Renal cortex interstitium (tissue), 11 donors: ENCODE data around the gene DCAF6. TPM values are rescaled to one million over a fixed set of nuclear protein-coding genes. Genes with fewer than 3 reads are reported as not detected.
"Not testable (repeated sequence)": the region's sequence is repeated elsewhere in the genome, so short reads cannot be mapped to it uniquely, and the experiment has no call there.

Experiments
- DNase-seq, 11 donors: peaks; one replicate each; pipeline ENCODE4 v3.0.0-alpha.2; 2013; ENCODE audit warnings: low read depth in 9 of 11, low spot score in 4 of 11; ENCODE audit errors: extremely low read depth in 1 of 11
- polyA plus RNA-seq, 3 donors: library from polyadenylated mRNA; unstranded; fragments of 120-200 nt; gene quantifications; one replicate each; pipeline ENCODE4 v1.2.1, GENCODE V29; 2013; ENCODE audit not compliant: insufficient read length in 3 of 3

The DCAF6 gene
- polyA plus RNA-seq, 3 donors = 79.2 to 85.6 (median 83.0) TPM

GRCh38 chr1:167916766-167917511, 19.5 kb upstream of the DCAF6 start:
- no peak for DNase-seq

GRCh38 chr1:167922023-167922422, 14.5 kb upstream of the DCAF6 start:
- no peak for DNase-seq

DNA sequence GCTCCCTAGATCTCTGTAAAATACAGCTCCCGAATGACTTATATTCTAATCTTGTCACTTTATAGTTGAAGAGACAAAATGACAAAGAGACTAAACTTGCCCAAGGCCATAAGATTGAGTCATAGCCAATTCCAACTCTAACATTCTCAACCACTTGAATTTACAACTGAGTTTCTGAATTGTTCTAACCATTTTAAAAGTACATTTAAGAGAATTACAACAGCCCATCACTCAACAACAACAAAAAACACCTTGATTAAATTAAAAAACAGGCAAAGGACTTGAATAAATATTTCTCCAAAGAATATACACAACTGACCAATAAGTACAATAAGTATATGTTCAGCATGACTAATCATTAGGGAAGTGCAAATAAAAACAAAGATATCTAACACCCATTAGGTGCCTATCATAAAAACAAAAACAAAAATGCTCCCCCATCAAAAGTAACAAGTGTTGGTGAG, 13.8 kb upstream of the DCAF6 start:
- no peak for DNase-seq

DNA sequence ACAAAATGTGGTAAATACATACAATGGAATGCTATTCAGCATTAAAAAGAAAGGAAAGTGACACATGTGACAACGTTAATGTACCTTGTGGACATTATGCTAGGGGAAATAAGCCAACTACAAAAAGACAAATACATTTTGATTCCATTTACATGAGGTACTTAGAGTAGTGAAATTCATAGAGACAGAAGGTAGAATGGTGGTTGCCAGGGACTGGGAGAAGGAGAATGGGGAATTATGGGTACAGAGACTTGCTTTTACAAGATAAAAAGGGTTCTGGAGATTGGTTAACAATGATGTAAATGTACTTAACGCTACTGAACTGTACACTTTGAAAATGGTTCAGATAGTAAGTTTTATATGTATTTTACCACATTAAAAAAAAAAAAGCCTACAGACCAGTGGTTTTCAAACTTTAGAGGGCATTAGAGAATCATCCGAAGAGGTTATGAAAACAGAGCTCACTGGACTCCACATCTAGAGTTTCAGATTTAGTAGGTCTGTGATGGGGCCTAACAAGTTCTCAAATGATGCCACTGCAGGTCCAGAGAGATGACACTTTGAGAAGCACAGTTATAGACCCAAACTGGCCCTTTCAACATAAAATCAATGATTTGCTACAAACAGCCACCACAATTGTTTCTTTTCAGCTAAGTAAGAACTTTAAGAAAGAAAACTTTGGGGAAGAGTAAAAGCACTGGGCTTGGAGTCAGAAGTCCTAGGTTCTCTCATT, 13.0 kb upstream of the DCAF6 start:
- DNase-seq = no peak

GRCh38 chr1:167924102-167924501, 12.4 kb upstream of the DCAF6 start:
- no peak for DNase-seq

GRCh38 chr1:167924543-167925231, 11.8 kb upstream of the DCAF6 start:
- DNase-seq = no peak

DNA sequence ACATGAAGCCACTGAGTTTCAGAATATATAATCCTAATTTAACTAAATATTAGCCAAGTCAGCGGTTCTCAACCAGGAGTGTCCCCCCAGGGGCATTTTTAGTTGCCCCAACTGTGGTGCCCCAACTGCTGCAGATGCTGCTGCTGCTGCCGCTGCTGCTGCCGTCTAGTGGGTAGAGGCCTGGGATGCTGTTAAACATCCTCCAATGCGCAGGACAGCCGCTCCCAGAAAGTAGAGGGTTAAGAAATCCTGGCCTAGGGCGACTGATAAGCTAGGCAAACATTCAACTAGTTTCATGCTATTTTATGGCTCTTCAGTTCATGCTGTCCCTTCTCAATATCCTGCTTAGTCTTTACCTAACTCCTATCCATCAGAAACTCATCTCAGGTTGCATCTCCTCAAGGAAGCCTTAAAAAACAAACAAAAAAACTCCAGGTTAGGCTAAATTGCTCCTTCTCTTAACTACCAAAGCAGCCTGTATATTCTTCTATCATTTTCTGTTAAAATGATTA, 9.9 kb upstream of the DCAF6 start:
- no peak for DNase-seq

- DNase-seq = peak in 1 of 11 donors; percentile 48
Measured at GRCh38 chr1:167927046-167927754, 9.3 kb upstream of the DCAF6 start.

GRCh38 chr1:167928457-167928852, 8.0 kb upstream of the DCAF6 start:
- DNase-seq = no peak

- DNase-seq = not testable (repeated sequence)
Measured at GRCh38 chr1:167928919-167929318, 7.6 kb upstream of the DCAF6 start.

- DNase-seq = no peak
Measured at GRCh38 chr1:167929725-167930124, 6.8 kb upstream of the DCAF6 start.

DNA sequence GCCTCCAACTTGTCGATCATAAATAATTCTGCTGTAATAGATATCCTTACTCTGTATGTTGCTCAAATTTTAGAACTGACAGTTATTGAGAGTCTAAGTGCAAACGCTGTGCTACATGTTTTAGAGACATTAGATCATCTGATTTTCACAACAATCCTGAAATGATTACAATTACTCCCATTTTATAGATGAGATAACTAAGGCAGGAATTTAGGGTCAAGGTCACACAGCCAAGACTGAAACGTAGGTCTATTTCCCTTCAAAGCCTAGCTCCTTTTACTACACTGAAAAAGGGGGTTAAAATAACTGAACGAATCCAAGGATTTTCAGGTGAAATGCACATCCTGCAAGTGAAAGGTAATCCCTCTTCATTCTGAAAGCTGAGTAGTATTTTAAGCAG, 2.7 kb upstream of the DCAF6 start:
- no peak for DNase-seq

DNA sequence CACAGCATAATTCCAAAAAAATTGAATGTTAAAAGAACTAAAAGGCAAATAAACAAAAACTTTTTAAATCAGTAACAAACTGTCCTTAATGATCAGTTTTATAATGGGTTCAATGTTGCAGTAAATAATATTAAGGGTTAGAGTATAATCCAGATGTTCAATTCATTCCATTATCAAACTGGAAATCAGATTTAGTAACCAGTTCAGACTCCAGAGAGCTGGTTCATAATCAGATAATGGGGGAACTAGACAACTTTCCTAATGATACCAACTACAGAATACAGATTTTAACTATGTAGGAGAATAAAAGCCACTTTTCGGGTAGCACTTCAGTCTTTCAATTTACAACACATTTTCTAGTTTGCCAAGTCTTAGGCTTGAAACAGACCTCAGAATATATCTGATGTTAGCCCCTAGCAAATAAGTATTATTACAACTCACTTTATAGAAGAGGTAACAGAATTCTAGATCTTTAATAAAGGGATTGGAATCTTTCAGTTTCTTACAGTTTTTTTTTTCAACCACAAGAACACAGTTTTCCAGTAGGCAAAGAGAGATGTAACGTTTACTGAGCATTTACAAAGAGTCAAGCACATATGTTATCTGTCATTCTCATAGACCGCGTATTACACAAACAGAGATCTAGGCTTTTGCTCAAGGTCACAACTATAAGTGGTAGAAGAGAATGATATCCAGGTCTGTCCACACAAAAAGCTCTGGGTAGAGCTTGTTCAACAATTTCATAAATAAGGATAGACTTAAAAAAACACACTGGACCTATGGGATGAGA, 1.9 kb upstream of the DCAF6 start:
- DNase-seq = peak in 1 of 11 donors; percentile 18

GRCh38 chr1:167935216-167936067, 1.0 kb upstream of the DCAF6 start:
- peak in 4 of 11 donors; percentile 21 to 52 (median 30) for DNase-seq

DNA sequence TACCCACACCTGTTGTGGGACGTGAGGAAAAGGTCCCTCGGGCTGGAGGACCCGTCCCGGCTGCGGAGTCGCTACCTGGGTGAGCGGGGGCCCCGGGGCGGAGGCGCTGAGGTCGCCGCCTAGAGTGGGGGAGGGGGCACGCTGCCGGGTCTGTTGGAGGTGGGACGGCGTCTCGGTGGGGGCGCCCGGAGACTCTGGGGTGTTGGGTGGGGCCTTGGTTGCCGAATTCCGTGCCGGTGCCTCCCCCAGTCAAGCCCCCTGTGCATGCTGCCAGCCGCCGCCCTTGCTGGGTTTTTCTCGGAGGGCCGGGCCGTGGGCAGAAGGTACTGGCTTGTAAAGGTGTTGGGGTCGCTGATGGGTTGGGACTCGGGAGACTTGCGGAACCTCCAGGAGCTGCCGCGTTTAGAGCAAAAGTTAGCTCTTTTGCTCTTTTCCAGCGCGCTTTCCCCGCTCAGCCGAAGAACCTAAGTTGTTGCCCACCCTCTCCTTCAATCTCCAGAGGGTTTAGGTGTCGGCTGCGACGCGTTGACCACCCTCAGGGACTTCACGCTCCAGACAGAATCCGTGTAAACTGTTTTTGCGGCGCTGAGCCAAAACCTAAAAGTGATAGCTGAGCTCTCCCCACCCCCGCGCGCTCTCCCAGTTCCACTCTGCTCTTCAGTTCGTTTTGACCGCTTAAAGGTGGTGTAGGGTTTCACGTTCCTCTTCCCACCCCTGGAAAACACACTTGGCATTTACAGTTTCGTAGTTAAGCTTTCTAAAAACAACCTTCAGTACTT, 636 bp downstream of the DCAF6 start, which contains the start of gene MPC2:
Gene MPC2, minus strand, starts transcription at position 143 of the 779 bp plus-strand sequence. CDS start 1,231 bp downstream, outside the sequence.
- peak in 9 of 11 donors; percentile 59 to 77 (median 68) for DNase-seq

DNA sequence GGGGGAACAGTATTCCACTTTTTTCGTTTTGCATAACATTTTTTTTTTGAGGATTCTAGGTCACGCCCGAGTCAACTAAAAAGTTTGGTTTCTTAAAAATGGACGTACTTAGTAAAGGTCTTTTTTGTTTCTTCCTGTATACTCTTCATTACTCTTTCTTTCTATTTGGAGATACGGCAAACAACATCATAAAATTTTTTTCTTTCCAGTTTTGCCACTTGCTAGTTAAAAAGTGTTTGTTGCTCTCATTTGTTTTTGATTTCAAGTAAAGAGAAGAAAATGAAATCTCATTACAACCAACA, 1.2 kb downstream of the DCAF6 start:
- DNase-seq = no peak
